Right hindlimb (tissue), 1 donor: ENCODE results near the gene RALGDS.

Experiments used
- DNase-seq: peaks from one replicate; pipeline ENCODE4 v3.0.0-alpha.2; 2018

The RALGDS gene

DNA sequence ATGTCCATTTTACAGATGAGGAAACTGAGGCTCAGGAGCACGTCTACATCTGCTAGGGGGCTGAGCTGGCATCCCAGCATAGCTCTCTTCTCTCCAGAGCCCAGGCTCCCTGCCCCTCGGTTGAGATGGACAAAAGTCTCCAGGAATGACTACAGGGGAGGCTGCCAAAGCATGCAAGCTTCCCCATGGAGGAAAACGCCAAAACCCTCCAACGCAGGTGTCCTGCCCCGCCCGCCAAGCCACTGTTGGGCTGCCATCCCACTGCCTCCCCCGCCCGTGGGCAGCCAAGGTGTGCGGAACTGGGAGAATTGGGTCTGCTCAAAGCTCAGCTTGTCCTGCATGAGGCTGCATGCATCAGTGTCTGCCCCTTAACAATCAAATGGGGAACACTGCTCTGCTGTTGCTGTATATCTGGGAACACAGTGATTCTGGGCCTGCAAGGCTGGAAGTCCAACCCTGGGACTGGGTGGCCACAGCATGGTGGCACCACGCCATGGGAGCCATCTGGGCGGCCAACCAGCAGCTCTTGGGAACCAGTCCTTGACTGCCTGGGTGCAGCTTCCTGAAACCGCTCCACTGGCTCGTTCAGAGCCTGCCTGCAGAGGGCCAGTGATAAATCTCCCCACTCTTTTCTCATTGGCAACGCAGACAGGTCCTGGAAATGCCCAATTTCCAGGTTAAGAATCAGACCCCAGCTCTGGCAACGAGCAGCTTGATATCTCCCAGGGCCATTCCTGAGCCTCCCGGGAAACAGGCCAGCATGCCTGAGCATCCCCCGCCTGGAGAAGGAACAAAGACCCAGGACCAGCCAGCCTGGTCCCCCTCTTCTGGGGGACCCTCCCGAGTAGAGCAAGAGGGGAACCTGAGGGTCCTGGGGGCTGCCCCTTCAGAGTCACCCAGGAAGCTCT lies 3.5 kb downstream of the RALGDS start:
- no peak for DNase-seq

- peak; percentile 15 for DNase-seq
Measured at GRCh38 chr9:133116346-133117231, 4.5 kb downstream of the RALGDS start.

GRCh38 chr9:133115604-133116345 lies 5.3 kb downstream of the RALGDS start:
- DNase-seq: peak; percentile 19

- peak; percentile 19 for DNase-seq
Measured at GRCh38 chr9:133114886-133115603, 6.0 kb downstream of the RALGDS start.

DNA sequence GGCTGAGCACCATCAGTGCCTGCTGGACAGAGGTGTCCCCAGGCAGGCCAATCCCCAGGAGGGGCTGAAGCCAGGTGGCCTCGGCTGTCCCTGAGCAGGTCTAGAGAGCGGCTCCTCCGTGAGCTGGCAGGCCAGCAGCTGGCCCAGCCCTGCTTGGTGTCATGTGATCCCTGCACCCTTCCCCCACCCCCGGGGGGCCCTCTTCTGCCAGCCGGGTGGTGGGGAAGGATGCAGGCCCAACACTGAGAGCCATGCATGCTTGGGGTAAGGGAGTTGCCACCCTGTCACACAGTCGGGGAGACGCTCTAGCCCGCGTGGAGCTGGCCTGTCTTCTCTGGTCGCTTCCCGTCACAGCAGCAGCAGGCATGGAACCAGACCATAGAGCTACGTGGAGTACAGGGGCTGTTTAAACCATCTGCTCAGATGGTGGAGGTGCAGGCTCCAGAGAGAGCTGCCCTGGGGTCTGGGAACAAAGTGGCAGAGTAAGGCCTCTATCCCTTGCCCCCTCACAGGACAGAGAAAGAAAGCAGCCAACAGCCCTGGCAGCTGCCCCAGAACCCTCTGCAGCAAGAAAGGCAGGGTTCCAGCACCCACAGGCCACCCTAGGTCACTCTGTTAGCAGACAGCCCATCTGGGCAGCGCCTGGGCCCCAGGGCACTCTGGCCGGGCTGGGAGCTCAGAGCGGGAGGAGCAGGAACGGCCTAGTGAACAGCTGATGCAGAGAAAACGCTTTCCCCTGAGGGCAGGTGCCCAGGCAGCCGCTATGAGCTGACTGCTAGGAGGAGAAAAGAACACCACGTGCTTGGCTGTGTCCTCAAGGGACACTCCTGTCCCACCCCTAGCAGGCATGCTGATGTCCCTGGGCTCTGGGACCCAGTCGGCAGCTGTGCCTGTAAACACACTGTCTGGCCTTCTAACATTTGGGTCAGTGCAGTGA lies 6.8 kb downstream of the RALGDS start:
- DNase-seq: peak; percentile 52

DNA sequence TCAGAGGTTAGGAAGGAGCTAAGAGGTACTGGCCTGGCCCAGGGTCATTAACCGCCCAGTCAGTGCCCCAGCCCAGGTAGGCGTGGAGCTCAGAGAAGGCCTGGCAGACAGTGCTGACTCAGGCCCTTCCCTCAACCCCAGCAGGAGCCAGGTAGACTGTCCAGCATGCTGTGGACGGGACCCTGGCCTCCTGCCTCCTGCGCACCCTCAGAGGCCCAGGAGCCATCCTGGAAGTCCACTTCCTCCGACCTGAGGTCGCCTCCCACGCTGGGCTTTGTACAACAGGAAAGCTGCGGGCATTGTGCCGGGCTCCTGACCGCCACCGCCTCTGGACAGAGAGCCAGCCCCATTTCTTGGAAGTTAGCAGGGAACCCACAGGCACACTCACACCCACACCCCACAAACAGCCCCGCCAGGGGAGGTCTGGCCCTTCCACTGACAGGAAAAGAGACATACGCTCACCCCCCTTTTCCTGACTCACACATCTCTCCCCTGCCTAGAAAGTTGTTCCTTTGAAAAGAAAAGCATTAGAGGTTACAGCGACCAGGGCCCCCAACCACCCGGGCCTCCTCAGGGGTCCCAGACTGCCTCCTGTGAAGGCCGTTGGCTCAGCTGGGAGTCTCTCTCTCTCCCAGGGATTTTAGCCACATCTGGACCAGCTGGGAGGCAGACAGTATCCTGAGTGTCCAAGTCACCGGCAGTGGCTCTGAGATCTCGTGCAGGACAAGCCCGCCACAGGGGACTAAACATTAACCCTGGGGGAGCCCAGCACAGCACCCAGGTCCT lies 7.7 kb downstream of the RALGDS start:
- DNase-seq: peak; percentile 60

DNA sequence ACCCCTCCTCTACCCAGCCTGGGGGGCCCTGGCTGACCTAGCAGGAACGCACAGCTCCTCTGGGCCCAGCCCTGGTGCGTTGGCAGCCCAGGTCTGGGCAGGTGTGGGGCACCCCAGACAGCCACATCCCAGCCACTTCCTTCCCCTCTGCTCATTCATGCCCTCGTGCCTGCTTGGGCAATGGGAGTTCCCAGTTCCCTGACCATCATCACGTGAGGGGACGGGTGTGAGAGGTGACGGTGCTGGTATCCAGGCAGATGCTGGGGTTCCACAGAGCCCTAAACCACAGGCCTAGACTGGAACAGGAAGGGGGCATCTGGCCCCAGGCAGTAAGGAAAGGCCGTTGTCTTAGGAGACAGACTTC lies 8.4 kb downstream of the RALGDS start:
- DNase-seq: peak; percentile 39

- DNase-seq: peak; percentile 16
Measured at GRCh38 chr9:133111808-133112662, 9.0 kb downstream of the RALGDS start.

DNA sequence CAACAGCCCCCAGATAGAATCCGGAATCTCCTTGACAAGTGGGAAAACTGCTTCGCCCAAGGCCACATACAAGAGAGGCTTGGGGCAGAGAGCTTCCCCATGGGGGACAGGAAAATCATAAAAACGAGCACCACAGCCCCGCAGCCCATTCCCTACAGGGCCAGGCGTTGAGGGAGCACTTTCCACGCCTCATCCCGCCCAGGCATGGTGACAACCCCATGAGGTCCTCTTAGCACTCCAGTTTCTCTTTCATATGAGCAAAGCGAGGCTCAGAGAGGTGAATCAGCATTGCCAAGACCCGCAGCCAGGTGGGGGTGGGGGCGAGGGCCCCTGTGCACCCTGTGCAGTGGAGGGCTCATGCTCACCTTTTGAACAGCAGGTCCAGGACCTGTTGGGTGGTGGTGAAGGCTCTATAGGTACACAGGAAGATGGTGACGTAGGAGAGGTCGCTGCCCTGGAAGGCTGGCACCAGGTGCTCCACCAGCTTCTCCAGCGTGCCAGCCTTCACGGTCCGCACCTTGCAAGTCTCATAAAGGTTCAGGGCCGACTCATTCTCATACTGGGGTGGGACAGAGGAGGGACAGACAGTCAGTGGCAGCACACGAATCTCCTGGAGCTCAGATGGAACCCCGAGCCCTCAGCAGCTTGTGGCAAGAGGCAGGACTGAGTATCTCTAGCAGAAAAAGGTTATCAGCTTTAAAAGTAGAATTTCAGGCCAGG lies 10.9 kb downstream of the RALGDS start:
- DNase-seq: no peak

GRCh38 chr9:133108794-133109641 lies 12.0 kb downstream of the RALGDS start:
- DNase-seq: peak; percentile 17

- DNase-seq: peak; percentile 15
Measured at GRCh38 chr9:133107961-133108793, 12.9 kb downstream of the RALGDS start.

GRCh38 chr9:133107245-133107722 lies 13.8 kb downstream of the RALGDS start:
- DNase-seq: peak; percentile 19

DNA sequence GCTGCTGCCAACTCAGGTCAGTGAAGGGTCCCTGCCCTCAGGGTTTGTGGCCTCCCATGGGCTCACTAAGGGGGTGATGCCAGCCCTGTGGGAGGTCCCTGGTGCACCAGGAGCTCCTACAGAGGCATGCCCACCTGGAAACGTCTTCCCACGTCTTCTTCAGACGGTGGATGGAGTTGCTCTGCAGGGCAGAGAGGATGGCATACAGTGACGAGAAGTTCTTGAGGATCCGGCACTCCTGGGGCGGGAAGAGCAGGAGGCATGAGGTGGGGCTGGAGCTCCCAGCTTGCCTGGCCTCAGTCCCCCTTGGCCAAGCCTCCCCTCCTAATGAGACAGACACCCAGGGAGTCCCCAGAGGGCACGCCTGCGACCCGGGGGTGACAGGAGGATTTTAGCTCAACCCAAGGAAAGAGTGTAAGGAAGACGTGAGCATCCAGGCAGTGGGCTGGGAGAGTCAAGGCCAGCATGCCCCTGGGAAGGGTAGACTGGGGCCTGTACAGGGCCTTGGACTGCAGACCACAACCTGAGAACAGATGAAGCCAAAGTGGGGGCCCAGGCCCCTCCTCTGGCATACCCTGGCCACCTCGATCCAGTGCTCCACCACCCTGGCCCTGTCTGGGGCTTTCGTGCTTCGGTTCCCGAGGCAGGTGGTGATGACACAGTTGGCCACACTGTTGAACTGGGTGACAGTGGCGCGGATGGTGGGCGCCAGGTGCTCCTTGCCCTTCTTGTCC lies 14.4 kb downstream of the RALGDS start:
- peak; percentile 11 for DNase-seq

- DNase-seq: peak; percentile 15
Measured at GRCh38 chr9:133105461-133105770, 15.6 kb downstream of the RALGDS start.

- DNase-seq: peak; percentile 19
Measured at GRCh38 chr9:133104718-133105460, 16.2 kb downstream of the RALGDS start.
